H1 (cell line): ENCODE results near the gene MEX3C. TPM values are rescaled to one million over a fixed set of nuclear protein-coding genes. Genes with fewer than 3 reads are reported as not detected.

Experiments used
- CTCF ChIA-PET: fragments of 300-600 bp; sonication (Branson Sonifier 250); formaldehyde crosslinking; loops from one replicate; lab custom pipeline; 2021; ENCODE audit not compliant: partially characterized antibody; lab: Charles Lee
- POLR2A ChIA-PET: fragments of 300-600 bp; sonication (Branson Sonifier 250); formaldehyde crosslinking; loops from one replicate; lab custom pipeline; 2021; ENCODE audit warnings: inconsistent platforms; ENCODE audit not compliant: partially characterized antibody; lab: Charles Lee
- DNase-seq, 2 experiments: peaks; one replicate each; pipeline versions ENCODE4 v3.0.0 to v3.0.0-alpha.2; 2010 to 2022; ENCODE audit warnings: low spot score in 2 of 2, low read depth in 1 of 2, mixed read lengths in 1 of 2
- FAIRE-seq: peaks from 2 replicates; lab custom pipeline; 2011; peaks lifted over from hg19 to GRCh38; lab: Jason Lieb, UNC
- H2AFZ ChIP-seq: 2 replicates; pipeline ENCODE4 v1.8.1; 2012; ENCODE audit warnings: low read length, inconsistent platforms
- H2AK5ac ChIP-seq: 2 replicates; pipeline ENCODE4 v1.6.1; 2013; ENCODE audit warnings: low read depth, low read length
- H2BK120ac ChIP-seq: replicated peaks from 2 replicates; pipeline ENCODE3; 2013; ENCODE audit warnings: low read depth, low read length, inconsistent platforms
- H2BK12ac ChIP-seq: 2 replicates; pipeline ENCODE4 v1.6.1; 2013; ENCODE audit warnings: low read depth, low read length
- H2BK15ac ChIP-seq: 2 replicates; pipeline ENCODE4 v1.6.1; 2013; ENCODE audit warnings: low read length
- H2BK20ac ChIP-seq: 2 replicates; pipeline ENCODE4 v1.6.1; 2013; ENCODE audit warnings: low read length
- H2BK5ac ChIP-seq: 2 replicates; pipeline ENCODE4 v1.6.1; 2013; ENCODE audit warnings: low read depth, low read length
- H3K14ac ChIP-seq: 2 replicates; pipeline ENCODE4 v1.6.1; 2013; ENCODE audit warnings: inconsistent platforms; ENCODE audit not compliant: insufficient read length
- H3K18ac ChIP-seq: 2 replicates; pipeline ENCODE4 v1.6.1; 2013; ENCODE audit warnings: low read length; ENCODE audit errors: extremely low read depth
- H3K23ac ChIP-seq: 2 replicates; pipeline ENCODE4 v1.6.1; 2013; ENCODE audit warnings: inconsistent platforms; ENCODE audit not compliant: insufficient read length
- H3K23me2 ChIP-seq: 2 replicates; pipeline ENCODE4 v1.6.1; 2013; ENCODE audit warnings: low read depth, low read length
- H3K27ac ChIP-seq: 2 replicates; pipeline ENCODE4 v1.6.1; 2011; ENCODE audit warnings: low read depth, low read length, inconsistent platforms
- H3K27me3 ChIP-seq, 4 experiments: replicated peaks in 1 of 4; 1 replicate in 1 of 4; 2 replicates in 3 of 4; pipeline versions ENCODE4 v1.6.1 to v1.8.1; 2011 to 2013; ENCODE audit warnings: low read length in 3 of 4, mild to moderate bottlenecking in 3 of 4, inconsistent platforms in 2 of 4, mixed read lengths in 2 of 4, moderate library complexity in 1 of 4; ENCODE audit not compliant: control insufficient read depth in 3 of 4, insufficient read depth in 3 of 4; ENCODE audit errors: extremely low read depth in 1 of 4
- H3K36me3 ChIP-seq, 4 experiments: 2 replicates each; pipeline versions ENCODE4 v1.6.1 to v1.8.1; 2011 to 2013; ENCODE audit warnings: mild to moderate bottlenecking in 4 of 4, low read length in 3 of 4, moderate library complexity in 2 of 4, control low read depth in 1 of 4, inconsistent platforms in 1 of 4; ENCODE audit not compliant: insufficient read depth in 4 of 4, control insufficient read depth in 2 of 4
- H3K4ac ChIP-seq: replicated peaks from 2 replicates; pipeline ENCODE3; 2013; ENCODE audit warnings: low read length, low read depth, mixed read lengths, inconsistent platforms; ENCODE audit not compliant: insufficient read length
- H3K4me1 ChIP-seq, 4 experiments: replicated peaks in 1 of 4; 1 replicate in 1 of 4; 2 replicates in 3 of 4; pipeline versions ENCODE4 v1.6.1 to v1.8.1; 2011 to 2013; ENCODE audit warnings: low read length in 3 of 4, inconsistent platforms in 2 of 4, mixed read lengths in 1 of 4; ENCODE audit not compliant: insufficient read depth in 4 of 4, control insufficient read depth in 3 of 4
- H3K4me2 ChIP-seq, 2 experiments: 2 replicates each; pipeline versions ENCODE4 v1.6.1 to v1.8.1; 2011 to 2013; ENCODE audit warnings: low read depth in 2 of 2, low read length in 2 of 2, control low read depth in 1 of 2, inconsistent platforms in 1 of 2, mild to moderate bottlenecking in 1 of 2; ENCODE audit not compliant: insufficient read depth in 1 of 2
- H3K4me3 ChIP-seq, 4 experiments: fragments of 200-600, 300-600 bp in 1 of 4; sonication (generic), shearing (Covaris generic), sonication (Bioruptor Twin) in 1 of 4; 2 replicates each; pipeline versions ENCODE4 v1.5.1 to v1.8.1; 2011 to 2016; ENCODE audit warnings: low read length in 4 of 4, low read depth in 3 of 4, control low read depth in 2 of 4, inconsistent platforms in 2 of 4, mild to moderate bottlenecking in 2 of 4, mixed read lengths in 1 of 4, moderate library complexity in 1 of 4; ENCODE audit not compliant: insufficient read depth in 2 of 4; ENCODE audit errors: extremely low read depth in 1 of 4
- H3K56ac ChIP-seq: replicated peaks from 2 replicates; pipeline ENCODE3; 2013; ENCODE audit warnings: low read depth, mild to moderate bottlenecking, mixed read lengths, low read length, inconsistent platforms; ENCODE audit not compliant: insufficient read length
- H3K79me1 ChIP-seq: 2 replicates; pipeline ENCODE4 v1.6.1; 2013; ENCODE audit warnings: low read depth, low read length, control low read depth
- H3K79me2 ChIP-seq, 2 experiments: 2 replicates each; pipeline versions ENCODE4 v1.6.1 to v1.8.1; 2012 to 2013; ENCODE audit warnings: low read length in 2 of 2, mild to moderate bottlenecking in 2 of 2, inconsistent platforms in 1 of 2; ENCODE audit not compliant: insufficient read depth in 2 of 2, control insufficient read depth in 1 of 2
- H3K9ac ChIP-seq, 4 experiments: replicated peaks in 1 of 4; 1 replicate in 1 of 4; 2 replicates in 3 of 4; pipeline versions ENCODE4 v1.6.1 to v1.8.1; 2011 to 2013; ENCODE audit warnings: low read depth in 3 of 4, low read length in 3 of 4, control low read depth in 2 of 4, mild to moderate bottlenecking in 2 of 4, moderate library complexity in 2 of 4, inconsistent platforms in 1 of 4; ENCODE audit errors: extremely low read depth in 1 of 4
- H3K9me3 ChIP-seq, 2 experiments: 2 replicates each; pipeline versions ENCODE4 v1.6.1 to v1.8.1; 2012 to 2013; ENCODE audit warnings: mild to moderate bottlenecking in 2 of 2, moderate library complexity in 2 of 2, control low read depth in 1 of 2, inconsistent platforms in 1 of 2, low read depth in 1 of 2, low read length in 1 of 2, mixed read lengths in 1 of 2; ENCODE audit not compliant: insufficient read depth in 2 of 2
- H4K20me1 ChIP-seq, 2 experiments: replicated peaks in 1 of 2; 2 replicates each; pipeline versions ENCODE3 to v1.8.1; 2011 to 2013; ENCODE audit warnings: inconsistent platforms in 2 of 2, low read length in 2 of 2, mild to moderate bottlenecking in 1 of 2; ENCODE audit not compliant: insufficient read depth in 2 of 2, control insufficient read depth in 1 of 2
- H4K5ac ChIP-seq: 2 replicates; pipeline ENCODE4 v1.6.1; 2013; ENCODE audit warnings: low read length, low read depth, mixed read lengths, inconsistent platforms; ENCODE audit not compliant: insufficient read length
- H4K8ac ChIP-seq: 2 replicates; pipeline ENCODE4 v1.8.0; 2013; ENCODE audit warnings: mild to moderate bottlenecking, moderate library complexity, low read length, inconsistent platforms; ENCODE audit not compliant: insufficient read depth; ENCODE audit errors: extremely low read depth
- H4K91ac ChIP-seq: replicated peaks from 2 replicates; pipeline ENCODE3; 2013; ENCODE audit warnings: low read length, mixed read lengths, inconsistent platforms; ENCODE audit not compliant: insufficient read length
- CHD1 ChIP-seq: IDR thresholded peaks from 2 replicates; pipeline ENCODE4 v1.6.1; 2012; ENCODE audit warnings: low read depth, low read length, improper control_type of control experiment
- SRF ChIP-seq: IDR thresholded peaks from 2 replicates; pipeline ENCODE4 v1.6.1; 2011; ENCODE audit warnings: mild to moderate bottlenecking, low read depth, low read length, moderate library complexity
- TBP ChIP-seq: IDR thresholded peaks from 2 replicates; pipeline ENCODE4 v1.6.1; 2011; ENCODE audit warnings: low read depth, low read length, improper control_type of control experiment
- WGBS, 2 experiments: shearing (Covaris generic) in 1 of 2; methylation state at CpG; one replicate each; pipeline versions ENCODE4 v1.1.6 to v1.1.7; 2013 to 2015; ENCODE audit warnings: low lambda C conversion rate in 2 of 2, mixed read lengths in 2 of 2, inconsistent platforms in 1 of 2, low coverage in 1 of 2, missing lambda C conversion rate in 1 of 2; ENCODE audit not compliant: insufficient replicate concordance in 2 of 2, insufficient coverage in 1 of 2, insufficient read length in 1 of 2; ENCODE audit errors: extremely low coverage in 1 of 2, missing lambda C conversion rate in 1 of 2; 5-methylcytosine and 5-hydroxymethylcytosine counted together
- polyA plus RNA-seq, 7 experiments: library from polyadenylated mRNA; depleted of rRNA in 3 of 7; stranded (reverse) in 5 of 7; unstranded in 2 of 7; fragments of >200 nt in 5 of 7; fragments of 200-250 nt in 2 of 7; gene quantifications; 1 replicate in 5 of 7; 2 replicates in 1 of 7; 4 replicates in 1 of 7; pipeline versions ENCODE4 v1.2.1 to v1.2.3, GENCODE V29; 2011 to 2013; ENCODE audit warnings: missing spikeins in 2 of 7, mixed read lengths in 2 of 7
- total RNA-seq: library from RNA; stranded (reverse); fragmentation: NEBNext Ultra II Directional; extraction: Animal tissue kit (Norgen Biotek cat#: 25700); gene quantifications from 2 replicates; pipeline ENCODE4 v1.2.1, GENCODE V29; 2021

MEX3C gene
- total and polyA plus RNA-seq, 2 of the 8 experiments (the other 6 are each of a cell fraction or from before 2014, with no cell fraction given), result 48.2 to 103 TPM

- ChIA-PET POLR2A (interaction anchor here (1.1 kb wide), 1 partner anchor 45 kb away, joined by 5 read pairs; no protein-coding TSS in a partner anchor), CTCF (interaction anchor here (0.6 to 2.0 kb wide), 8 partner anchors 9 to 1044 kb away, joined by 3 to 8 read pairs (median 4); no protein-coding TSS in a partner anchor)
- no peaks in the 10 kb centered on the region for H4K20me1 ChIP-seq
- no peak overlapping the region for H2BK120ac ChIP-seq
- no peak overlapping the region for H4K5ac ChIP-seq
- no peak overlapping the region for H2BK20ac ChIP-seq
- H2BK12ac ChIP-seq, result no peak overlapping the region
- DNase-seq (no peak), FAIRE-seq (no peak)
- no peak overlapping the region for H3K27ac ChIP-seq
- no peak overlapping the region for H3K4me3 ChIP-seq
- no peak overlapping the region for H3K56ac ChIP-seq
- H3K23ac ChIP-seq, result no peak overlapping the region
- no peaks in the 10 kb centered on the region for H3K79me2 ChIP-seq
- no peak overlapping the region for H4K8ac ChIP-seq
- H3K4me2 ChIP-seq, result no peak overlapping the region
- TF ChIP-seq CHD1 (no peak), TBP (no peak), SRF (no peak)
- no peak overlapping the region for H3K9ac ChIP-seq
- H3K4me1 ChIP-seq, result peaks cover 0 to 2% (median 0%) of the 10 kb centered on the region in 4 experiments; a peak in 1 of 7 replicates
- H3K27me3 ChIP-seq, result no peaks in the 10 kb centered on the region
- H3K4ac ChIP-seq, result no peak overlapping the region
- H3K9me3 ChIP-seq, result no peaks in the 10 kb centered on the region
- no peak overlapping the region for H4K91ac ChIP-seq
- H3K18ac ChIP-seq, result no peak overlapping the region
- 97% methylated on average over 4 of the region's 4 CpGs; no CpG with 5 or more reads in 1 of the 2 experiments for WGBS, 2 experiments
- no peaks in the 10 kb centered on the region for H3K23me2 ChIP-seq
- no peak overlapping the region for H2AK5ac ChIP-seq
- no peak overlapping the region for H2BK15ac ChIP-seq
- no peak overlapping the region for H2BK5ac ChIP-seq
- H3K14ac ChIP-seq, result no peak overlapping the region
- no peak overlapping the region for H2AFZ ChIP-seq
- no peaks in the 10 kb centered on the region for H3K79me1 ChIP-seq
- no peaks in the 10 kb centered on the region for H3K36me3 ChIP-seq
Observed at GRCh38 chr18:51149670-51150069, 47.8 kb downstream of the MEX3C start.
